H9 (cell line): ENCODE results near the gene FBXO28. TPM values are rescaled to one million over a fixed set of nuclear protein-coding genes. Genes with fewer than 3 reads are reported as not detected.

Experiments
- DNase-seq: peaks from one replicate; pipeline ENCODE4 v3.0.0-alpha.2; 2017
- H2AFZ ChIP-seq: one replicate; pipeline ENCODE4 v1.6.1; 2013; ENCODE audit warnings: mild to moderate bottlenecking, low read length, control low read depth, moderate library complexity
- H2AK5ac ChIP-seq: 2 replicates; pipeline ENCODE4 v1.6.1; 2013; ENCODE audit warnings: low read length, control low read depth, mixed read lengths; ENCODE audit not compliant: insufficient read length
- H2BK120ac ChIP-seq: one replicate; pipeline ENCODE4 v1.6.1; 2013; ENCODE audit warnings: low read depth, mild to moderate bottlenecking, low read length, control low read depth, inconsistent platforms; ENCODE audit not compliant: poor library complexity, severe bottlenecking
- H2BK12ac ChIP-seq: 2 replicates; pipeline ENCODE4 v1.6.1; 2013; ENCODE audit warnings: low read length, control low read depth, mixed read lengths, low read depth; ENCODE audit not compliant: insufficient read length
- H2BK15ac ChIP-seq: 2 replicates; pipeline ENCODE4 v1.6.1; 2013; ENCODE audit warnings: low read depth, low read length, control low read depth
- H2BK20ac ChIP-seq: one replicate; pipeline ENCODE4 v1.6.1; 2013; ENCODE audit warnings: low read depth, mild to moderate bottlenecking, low read length, control low read depth, inconsistent platforms; ENCODE audit not compliant: poor library complexity, severe bottlenecking
- H2BK5ac ChIP-seq: 2 replicates; pipeline ENCODE4 v1.6.1; 2013; ENCODE audit warnings: low read length, control low read depth, mixed read lengths; ENCODE audit not compliant: insufficient read length
- H3K14ac ChIP-seq: 2 replicates; pipeline ENCODE4 v1.6.1; 2013; ENCODE audit warnings: low read length, control low read depth; ENCODE audit not compliant: insufficient read depth
- H3K18ac ChIP-seq: 2 replicates; pipeline ENCODE4 v1.6.1; 2013; ENCODE audit warnings: low read depth, mild to moderate bottlenecking, mixed read lengths, low read length, control low read depth; ENCODE audit not compliant: insufficient read length
- H3K23ac ChIP-seq: 2 replicates; pipeline ENCODE4 v1.6.1; 2013; ENCODE audit warnings: low read length, control low read depth, mixed read lengths, low read depth; ENCODE audit not compliant: insufficient read length
- H3K23me2 ChIP-seq: 2 replicates; pipeline ENCODE4 v1.6.1; 2013; ENCODE audit warnings: low read depth, mild to moderate bottlenecking, mixed read lengths, low read length, control low read depth; ENCODE audit not compliant: insufficient read length, poor library complexity, severe bottlenecking
- H3K27ac ChIP-seq: 2 replicates; pipeline ENCODE4 v1.5.1; 2013; ENCODE audit warnings: low read length, control low read depth, mixed read lengths, low read depth; ENCODE audit not compliant: insufficient read length
- H3K27me3 ChIP-seq: 2 replicates; pipeline ENCODE4 v1.6.1; 2013; ENCODE audit warnings: low read length, control low read depth, inconsistent platforms; ENCODE audit not compliant: insufficient read depth
- H3K4ac ChIP-seq: 2 replicates; pipeline ENCODE4 v1.6.1; 2013; ENCODE audit warnings: low read depth, mild to moderate bottlenecking, control low read depth, inconsistent platforms, low read length, moderate library complexity
- H3K4me1 ChIP-seq: 2 replicates; pipeline ENCODE4 v1.6.1; 2013; ENCODE audit warnings: low read length, control low read depth, inconsistent platforms; ENCODE audit not compliant: insufficient read depth
- H3K4me2 ChIP-seq: 2 replicates; pipeline ENCODE4 v1.6.1; 2013; ENCODE audit warnings: low read length, control low read depth, mixed read lengths; ENCODE audit not compliant: insufficient read length, insufficient read depth
- H3K56ac ChIP-seq: 2 replicates; pipeline ENCODE4 v1.6.1; 2013; ENCODE audit warnings: low read depth, mild to moderate bottlenecking, mixed read lengths, low read length, control low read depth; ENCODE audit not compliant: insufficient read length
- H3K79me1 ChIP-seq: 2 replicates; pipeline ENCODE4 v1.6.1; 2013; ENCODE audit warnings: low read depth, mild to moderate bottlenecking, moderate library complexity, low read length, control low read depth, inconsistent platforms; ENCODE audit not compliant: insufficient read depth, poor library complexity, severe bottlenecking
- H3K79me2 ChIP-seq: 2 replicates; pipeline ENCODE4 v1.6.1; 2013; ENCODE audit warnings: low read length, control low read depth, inconsistent platforms; ENCODE audit not compliant: insufficient read depth
- H3K9ac ChIP-seq: 2 replicates; pipeline ENCODE4 v1.6.1; 2013; ENCODE audit warnings: low read length, control low read depth, mixed read lengths; ENCODE audit not compliant: insufficient read length; ENCODE audit errors: extremely low read depth
- H3K9me3 ChIP-seq: one replicate; pipeline ENCODE4 v1.6.1; 2013; ENCODE audit warnings: low read depth, low read length, inconsistent platforms; ENCODE audit not compliant: control insufficient read depth
- H3T11ph ChIP-seq: one replicate; pipeline ENCODE4 v1.6.1; 2013; ENCODE audit warnings: mild to moderate bottlenecking, low read length, control low read depth, inconsistent platforms
- H4K20me1 ChIP-seq: one replicate; pipeline ENCODE4 v1.6.1; 2013; ENCODE audit not compliant: control insufficient read depth, insufficient read length, insufficient read depth
- H4K5ac ChIP-seq: 2 replicates; pipeline ENCODE4 v1.6.1; 2013; ENCODE audit warnings: low read depth, mild to moderate bottlenecking, mixed read lengths, low read length, control low read depth; ENCODE audit not compliant: insufficient read length
- H4K8ac ChIP-seq: replicated peaks from 2 replicates; pipeline ENCODE4 v1.6.1; 2013; ENCODE audit warnings: low read length, control low read depth, mixed read lengths, low read depth; ENCODE audit not compliant: insufficient read length
- H4K91ac ChIP-seq: 2 replicates; pipeline ENCODE4 v1.6.1; 2013; ENCODE audit warnings: low read depth, mild to moderate bottlenecking, moderate library complexity, mixed read lengths, low read length, control low read depth; ENCODE audit not compliant: insufficient read length
- H3K27ac Mint-ChIP-seq, 3 experiments: 2 replicates in 2 of 3; 3 replicates in 1 of 3; pipeline ENCODE4 v1.8.0; 2020 to 2021; ENCODE audit warnings: mixed read lengths in 3 of 3, mild to moderate bottlenecking in 1 of 3, moderate library complexity in 1 of 3
- H3K27me3 Mint-ChIP-seq: 2 replicates; pipeline ENCODE4 v1.8.0; 2021; ENCODE audit warnings: low read depth, mild to moderate bottlenecking, moderate library complexity, mixed read lengths
- H3K36me3 Mint-ChIP-seq, 3 experiments: 2 replicates in 2 of 3; 3 replicates in 1 of 3; pipeline ENCODE4 v1.8.0; 2020 to 2021; ENCODE audit warnings: low read depth in 3 of 3, mixed read lengths in 3 of 3; ENCODE audit not compliant: insufficient read depth in 1 of 3
- H3K4me1 Mint-ChIP-seq, 2 experiments: 2 replicates each; pipeline ENCODE4 v1.8.0; 2020; ENCODE audit warnings: mixed read lengths in 2 of 2
- H3K4me3 Mint-ChIP-seq, 2 experiments: 2 replicates in 1 of 2; 3 replicates in 1 of 2; pipeline ENCODE4 v1.8.0; 2020 to 2021; ENCODE audit warnings: mild to moderate bottlenecking in 2 of 2, mixed read lengths in 2 of 2, moderate library complexity in 1 of 2
- H3K9me3 Mint-ChIP-seq, 2 experiments: 2 replicates in 1 of 2; 3 replicates in 1 of 2; pipeline ENCODE4 v1.8.0; 2020; ENCODE audit warnings: mild to moderate bottlenecking in 2 of 2, mixed read lengths in 2 of 2, moderate library complexity in 1 of 2
- WGBS: extraction: QIAGEN DNeasy Blood & Tissue Kit; methylation state at CpG from one replicate; pipeline ENCODE4 v1.1.7; 2013; ENCODE audit warnings: missing lambda C conversion rate, low lambda C conversion rate, mixed read lengths; ENCODE audit not compliant: insufficient read length; ENCODE audit errors: extremely low coverage; 5-methylcytosine and 5-hydroxymethylcytosine counted together
- total RNA-seq: library from RNA; stranded (reverse); gene quantifications from 2 replicates; pipeline ENCODE4 v1.2.1, GENCODE V29; 2021
- TF ChIP-seq, protein P1 (sequence below): fragments of 200-600 bp; sonication (generic); conservative IDR thresholded peaks from 3 replicates; pipeline ENCODE4 v1.8.0; 2021; ENCODE audit warnings: antibody characterized with exemption, mild to moderate bottlenecking

Gene FBXO28
- total RNA-seq, 1 experiment from 2014 or later, result 55.0 TPM

DNA sequence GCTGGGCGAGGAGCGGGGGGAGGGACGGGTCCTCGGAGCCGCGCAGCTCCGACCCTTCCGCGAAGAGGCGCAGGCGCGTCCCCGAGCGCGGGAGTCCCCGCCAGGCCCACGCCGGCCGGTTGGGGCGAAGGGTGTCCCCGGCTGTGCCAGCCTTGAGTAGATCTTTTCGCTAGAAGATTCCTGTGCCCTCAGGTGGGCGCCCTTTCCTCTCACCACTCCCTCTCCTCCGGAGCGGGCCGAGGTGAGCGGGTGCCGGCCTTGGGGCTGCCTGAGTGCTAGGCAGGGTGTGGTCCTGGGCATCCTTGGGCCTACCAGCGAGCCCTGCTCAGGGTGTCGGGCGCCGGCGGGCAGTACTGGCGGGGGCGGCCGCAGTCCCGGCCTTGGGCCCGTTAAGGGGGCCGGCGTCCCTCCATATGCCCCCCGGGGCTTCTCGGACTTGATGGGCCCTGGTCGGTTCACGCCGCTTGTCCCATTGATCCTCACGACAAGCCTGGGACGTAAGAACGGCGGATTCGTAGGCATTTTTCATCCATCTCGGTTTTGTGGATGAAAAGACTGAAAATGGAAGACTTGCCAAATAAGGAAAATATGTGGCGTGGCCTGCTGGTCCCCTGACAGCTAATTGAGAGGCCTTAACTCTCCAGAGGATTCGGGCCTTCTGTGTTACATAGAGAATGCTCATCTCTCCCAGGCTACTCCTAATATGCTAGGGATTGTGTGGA is 69.8 kb downstream of the FBXO28 start:
- Histone ChIP-seq H3T11ph (no peak overlapping the region), H3K56ac (no peak overlapping the region), H2BK5ac (no peak overlapping the region), H3K27me3 (no peaks in the 10 kb centered on the region), H2BK12ac (no peak overlapping the region), H3K9ac (peak overlapping the region; percentile 27), H2BK120ac (no peak overlapping the region), H3K23ac (no peak overlapping the region), H4K91ac (no peak overlapping the region), H3K4ac (no peak overlapping the region), H3K23me2 (peaks cover 11% of the 10 kb centered on the region), H3K79me1 (no peaks in the 10 kb centered on the region), H3K18ac (no peak overlapping the region), H3K27ac (no peak overlapping the region), H2AFZ (no peak overlapping the region), H2AK5ac (no peak overlapping the region), H3K79me2 (peaks cover 20% of the 10 kb centered on the region; the same call in 1 of the 2 replicates), H2BK15ac (no peak overlapping the region; the same call in 1 of the 2 replicates), H3K4me1 (no peaks in the 10 kb centered on the region), H4K8ac (no peak overlapping the region), H3K9me3 (no peaks in the 10 kb centered on the region), H4K5ac (no peak overlapping the region), H4K20me1 (no peaks in the 10 kb centered on the region), H2BK20ac (no peak overlapping the region), H3K4me2 (peak overlapping the region; percentile 61), H3K14ac (peak overlapping the region; percentile 78; the same call in 1 of the 2 replicates)
- TF ChIP-seq, protein P1, sequence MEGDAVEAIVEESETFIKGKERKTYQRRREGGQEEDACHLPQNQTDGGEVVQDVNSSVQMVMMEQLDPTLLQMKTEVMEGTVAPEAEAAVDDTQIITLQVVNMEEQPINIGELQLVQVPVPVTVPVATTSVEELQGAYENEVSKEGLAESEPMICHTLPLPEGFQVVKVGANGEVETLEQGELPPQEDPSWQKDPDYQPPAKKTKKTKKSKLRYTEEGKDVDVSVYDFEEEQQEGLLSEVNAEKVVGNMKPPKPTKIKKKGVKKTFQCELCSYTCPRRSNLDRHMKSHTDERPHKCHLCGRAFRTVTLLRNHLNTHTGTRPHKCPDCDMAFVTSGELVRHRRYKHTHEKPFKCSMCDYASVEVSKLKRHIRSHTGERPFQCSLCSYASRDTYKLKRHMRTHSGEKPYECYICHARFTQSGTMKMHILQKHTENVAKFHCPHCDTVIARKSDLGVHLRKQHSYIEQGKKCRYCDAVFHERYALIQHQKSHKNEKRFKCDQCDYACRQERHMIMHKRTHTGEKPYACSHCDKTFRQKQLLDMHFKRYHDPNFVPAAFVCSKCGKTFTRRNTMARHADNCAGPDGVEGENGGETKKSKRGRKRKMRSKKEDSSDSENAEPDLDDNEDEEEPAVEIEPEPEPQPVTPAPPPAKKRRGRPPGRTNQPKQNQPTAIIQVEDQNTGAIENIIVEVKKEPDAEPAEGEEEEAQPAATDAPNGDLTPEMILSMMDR, result no peak
- peak overlapping the region in 2 of 3 experiments; percentile 13 to 70; a peak in 3 of 7 replicates for H3K27ac Mint-ChIP-seq
- no peaks in the 10 kb centered on the region; the same call in 1 of the 2 replicates for H3K27me3 Mint-ChIP-seq
- H3K4me1 Mint-ChIP-seq, result peaks cover 25 to 37% of the 10 kb centered on the region in 2 experiments
- H3K9me3 Mint-ChIP-seq, result peaks cover 3 to 4% of the 10 kb centered on the region in 2 experiments; a peak in 2 of 5 replicates
- no CpG with 5 or more reads among the region's 53 CpGs for WGBS
- H3K4me3 Mint-ChIP-seq, result peak overlapping the region; percentile 82 to 86
- peak; percentile 60 for DNase-seq
- peaks cover 28 to 38% (median 29%) of the 10 kb centered on the region in 3 experiments for H3K36me3 Mint-ChIP-seq
